Measurements from ENCODE around the gene CALD1.

CALD1 gene

GRCh38 chr7:134778941-134779740 lies at the start of gene CALD1:
CALD1 (plus strand) TSS chr7:134779634; CDS start chr7:134867734, 88,100 bp downstream.
- peak; percentile 88 for DNase-seq (ENCODE audit: low read depth)

- DNase-seq (ENCODE audit: low read depth) = no peak
Measured at GRCh38 chr7:134729895-134730294, 49.5 kb upstream of the CALD1 start.

- peak; percentile 71 for DNase-seq (ENCODE audit: low read depth)
Measured at GRCh38 chr7:134730411-134730829, 49.0 kb upstream of the CALD1 start.

- no peak for DNase-seq (ENCODE audit: low read depth)
Measured at GRCh38 chr7:134731616-134732015, 47.8 kb upstream of the CALD1 start.

GRCh38 chr7:134732728-134733127 lies 46.7 kb upstream of the CALD1 start:
- DNase-seq (ENCODE audit: low read depth) = no peak

- DNase-seq (ENCODE audit: low read depth) = no peak
Measured at GRCh38 chr7:134736381-134736780, 43.1 kb upstream of the CALD1 start.

GRCh38 chr7:134737566-134738345 lies 41.7 kb upstream of the CALD1 start:
- DNase-seq (ENCODE audit: low read depth) = peak; percentile 90

GRCh38 chr7:134739362-134739761 lies 40.1 kb upstream of the CALD1 start:
- no peak for DNase-seq (ENCODE audit: low read depth)

GRCh38 chr7:134740376-134740775 lies 39.1 kb upstream of the CALD1 start:
- DNase-seq (ENCODE audit: low read depth) = no peak

- peak; percentile 44 for DNase-seq (ENCODE audit: low read depth)
Measured at GRCh38 chr7:134741907-134742635, 37.4 kb upstream of the CALD1 start.

- peak; percentile 85 for DNase-seq (ENCODE audit: low read depth)
Measured at GRCh38 chr7:134742688-134743350, 36.6 kb upstream of the CALD1 start.

GRCh38 chr7:134744569-134744968 lies 34.9 kb upstream of the CALD1 start:
- no peak for DNase-seq (ENCODE audit: low read depth)

- no peak for DNase-seq (ENCODE audit: low read depth)
Measured at GRCh38 chr7:134747326-134747725, 32.1 kb upstream of the CALD1 start.

GRCh38 chr7:134750083-134751062 lies 29.1 kb upstream of the CALD1 start:
- DNase-seq (ENCODE audit: low read depth) = peak; percentile 11

GRCh38 chr7:134752006-134752760 lies 27.3 kb upstream of the CALD1 start:
- peak; percentile 32 for DNase-seq (ENCODE audit: low read depth)

- DNase-seq (ENCODE audit: low read depth) = peak; percentile 29
Measured at GRCh38 chr7:134755422-134756022, 23.9 kb upstream of the CALD1 start.

GRCh38 chr7:134757938-134758337 lies 21.5 kb upstream of the CALD1 start:
- no peak for DNase-seq (ENCODE audit: low read depth)

- DNase-seq (ENCODE audit: low read depth) = no peak
Measured at GRCh38 chr7:134758981-134759380, 20.5 kb upstream of the CALD1 start.

- DNase-seq (ENCODE audit: low read depth) = no peak
Measured at GRCh38 chr7:134761266-134761665, 18.2 kb upstream of the CALD1 start.

- DNase-seq (ENCODE audit: low read depth) = no peak
Measured at GRCh38 chr7:134763960-134764359, 15.5 kb upstream of the CALD1 start.
